Measurements from ENCODE around the gene TSGA10.

The TSGA10 gene

GRCh38 chr2:99200076-99200800 is 45.5 kb upstream of the TSGA10 start:
- TF ChIP-seq ZC3H10 (CRISPR knock-in tag; IDR thresholded peaks at IDR 0.05) (no peak), TOX (CRISPR knock-in tag; IDR thresholded peaks at IDR 0.05; ENCODE audit: borderline replicate concordance) (no peak), GLIS3 (CRISPR knock-in tag; IDR thresholded peaks at IDR 0.05) (no peak), BACH2 (CRISPR knock-in tag; IDR thresholded peaks at IDR 0.05; ENCODE audit: borderline replicate concordance) (no peak), ZNF70 (CRISPR knock-in tag; IDR thresholded peaks at IDR 0.05) (no peak), PATZ1 (CRISPR knock-in tag; IDR thresholded peaks at IDR 0.05; ENCODE audit: borderline replicate concordance) (no peak), ZNF8 (CRISPR knock-in tag; IDR thresholded peaks at IDR 0.05) (no peak), TSHZ2 (CRISPR knock-in tag; IDR thresholded peaks at IDR 0.05) (no peak), PPARA (CRISPR knock-in tag; IDR thresholded peaks at IDR 0.05; ENCODE audit: borderline replicate concordance) (no peak), CREB5 (CRISPR knock-in tag; IDR thresholded peaks at IDR 0.05; ENCODE audit: low read depth) (no peak), ZFP3 (CRISPR knock-in tag; IDR thresholded peaks at IDR 0.05) (no peak), ZFP30 (CRISPR knock-in tag; IDR thresholded peaks at IDR 0.05) (no peak), SNAI2 (CRISPR knock-in tag; IDR thresholded peaks at IDR 0.05) (no peak), ZNF565 (CRISPR knock-in tag; conservative IDR thresholded peaks at IDR 0.05; ENCODE audit: low read depth) (no peak), ISL1 (CRISPR knock-in tag; IDR thresholded peaks at IDR 0.05) (no peak), CSRNP3 (CRISPR knock-in tag; IDR thresholded peaks at IDR 0.05) (no peak), RARB (CRISPR knock-in tag; IDR thresholded peaks at IDR 0.05) (no peak)
- no peak for ATAC-seq

GRCh38 chr2:99198103-99198841 is 43.5 kb upstream of the TSGA10 start:
- no peak for ATAC-seq
- TF ChIP-seq CREB5 (CRISPR knock-in tag; IDR thresholded peaks at IDR 0.05; ENCODE audit: low read depth) (no peak), TOX (CRISPR knock-in tag; IDR thresholded peaks at IDR 0.05; ENCODE audit: borderline replicate concordance) (no peak), PPARA (CRISPR knock-in tag; IDR thresholded peaks at IDR 0.05; ENCODE audit: borderline replicate concordance) (no peak), ZFP30 (CRISPR knock-in tag; IDR thresholded peaks at IDR 0.05) (no peak), ESRRG (CRISPR knock-in tag; IDR thresholded peaks at IDR 0.05) (no peak), ZNF70 (CRISPR knock-in tag; IDR thresholded peaks at IDR 0.05) (no peak), RARB (CRISPR knock-in tag; IDR thresholded peaks at IDR 0.05) (no peak), ZC3H10 (CRISPR knock-in tag; IDR thresholded peaks at IDR 0.05) (no peak), ZNF565 (CRISPR knock-in tag; conservative IDR thresholded peaks at IDR 0.05; ENCODE audit: low read depth) (no peak), POU6F1 (CRISPR knock-in tag; IDR thresholded peaks at IDR 0.05; ENCODE audit: borderline replicate concordance, low read depth) (no peak)

Measured in SK-N-SH treated with all-trans-retinoic acid at 6 μM for 48 hours (cell line).